ENCODE data around the gene METTL26. TPM values are rescaled to one million over a fixed set of nuclear protein-coding genes. Genes with fewer than 3 reads are reported as not detected.

METTL26 gene
- total RNA-seq, 3 donors from 2014 or later, result 108 to 136 (median 130) TPM

GRCh38 chr16:644556-644955 lies 8.5 kb upstream of the METTL26 start:
- intact Hi-C loops (cut with DNase I; ENCODE audit: low total_unique reads), result no loop called here
- H3K4me1 ChIP-seq, result peaks cover 4 to 30% of the 10 kb centered on the region in 2 donors

GRCh38 chr16:643050-643368 lies 6.9 kb upstream of the METTL26 start:
- Histone ChIP-seq H3K4me1 (peaks cover 1 to 25% of the 10 kb centered on the region in 2 donors), H3K4me3 (peak overlapping the region in 2 of 3 donors; percentile 79 to 94), H3K27me3 (no peaks in the 10 kb centered on the region), H3K36me3 (no peaks in the 10 kb centered on the region), H3K27ac (peak overlapping the region; percentile 75 to 88), H3K9me3 (no peaks in the 10 kb centered on the region)
- no peak for DNase-seq (ENCODE audit: low spot score in 2 of 2)
- no peak for TF ChIP-seq POLR2AphosphoS5 (IDR thresholded peaks at IDR 0.05)
- TF ChIP-seq CTCF (IDR thresholded peaks at IDR 0.05), result no peak
- TF ChIP-seq POLR2A (IDR thresholded peaks at IDR 0.05), result no peak
- intact Hi-C loops (cut with DNase I; ENCODE audit: low total_unique reads), result no loop called here

More at GRCh38 chr16:644556-644955, 8.5 kb upstream of the METTL26 start:
- H3K27ac ChIP-seq, result no peak overlapping the region
- no peaks in the 10 kb centered on the region for H3K9me3 ChIP-seq
- no peak overlapping the region for H3K4me3 ChIP-seq
- H3K27me3 ChIP-seq, result no peaks in the 10 kb centered on the region
- no peak for TF ChIP-seq CTCF (IDR thresholded peaks at IDR 0.05)
- no peak for TF ChIP-seq POLR2AphosphoS5 (IDR thresholded peaks at IDR 0.05)
- no peak for TF ChIP-seq POLR2A (IDR thresholded peaks at IDR 0.05)
- no peaks in the 10 kb centered on the region for H3K36me3 ChIP-seq
- no peak for DNase-seq (ENCODE audit: low spot score in 2 of 2)

- H3K27me3 ChIP-seq, result no peaks in the 10 kb centered on the region
- peaks cover 0 to 19% of the 10 kb centered on the region in 2 donors for H3K4me1 ChIP-seq
- peak overlapping the region; percentile 65 to 94 (median 79) for H3K4me3 ChIP-seq
- no peaks in the 10 kb centered on the region for H3K9me3 ChIP-seq
- no peak for TF ChIP-seq POLR2A (IDR thresholded peaks at IDR 0.05)
- no peak for TF ChIP-seq CTCF (IDR thresholded peaks at IDR 0.05)
- TF ChIP-seq POLR2AphosphoS5 (IDR thresholded peaks at IDR 0.05), result no peak
- H3K27ac ChIP-seq, result peak overlapping the region; percentile 75 to 88
- no peak for DNase-seq (ENCODE audit: low spot score in 2 of 2)
- intact Hi-C loops (cut with DNase I; ENCODE audit: low total_unique reads), result no loop called here
- no peaks in the 10 kb centered on the region for H3K36me3 ChIP-seq
These were observed 6.3 kb upstream of the METTL26 start for GRCh38 chr16:642189-643049.

- Histone ChIP-seq H3K4me1 (peaks cover 0 to 11% of the 10 kb centered on the region in 2 donors), H3K9me3 (no peaks in the 10 kb centered on the region), H3K4me3 (peak within 1 kb of the TSS; percentile 65 to 94 (median 79)), H3K27ac (peak within 1 kb of the TSS; percentile 75 to 88), H3K27me3 (no peaks in the 10 kb centered on the region), H3K36me3 (no peaks in the 10 kb centered on the region)
- intact Hi-C loops (cut with DNase I; ENCODE audit: low total_unique reads), result no loop called here
- peak; percentile 24 for TF ChIP-seq POLR2A (IDR thresholded peaks at IDR 0.05)
- no peak for TF ChIP-seq POLR2AphosphoS5 (IDR thresholded peaks at IDR 0.05)
- DNase-seq (ENCODE audit: low spot score in 2 of 2), result no peak
These were observed 5.5 kb upstream of the METTL26 start, which contains the start of gene MCRIP2 for GRCh38 chr16:641326-642188. TSS of gene MCRIP2 (plus strand) at chr16:641828. CDS start at chr16:641992, 164 bp downstream.

GRCh38 chr16:640614-641013 lies 4.5 kb upstream of the METTL26 start:
- H3K4me3 ChIP-seq, result no peak overlapping the region
- intact Hi-C loops (cut with DNase I; ENCODE audit: low total_unique reads), result no loop called here
- TF ChIP-seq CTCF (IDR thresholded peaks at IDR 0.05) (no peak), POLR2A (IDR thresholded peaks at IDR 0.05) (no peak), POLR2AphosphoS5 (IDR thresholded peaks at IDR 0.05) (no peak)
- no peak for DNase-seq (ENCODE audit: low spot score in 2 of 2)
- no peaks in the 10 kb centered on the region for H3K27me3 ChIP-seq
- peaks cover 0 to 7% of the 10 kb centered on the region in 2 donors for H3K4me1 ChIP-seq
- H3K36me3 ChIP-seq, result no peaks in the 10 kb centered on the region
- no peak overlapping the region for H3K27ac ChIP-seq
- H3K9me3 ChIP-seq, result no peaks in the 10 kb centered on the region

All from breast epithelium (tissue), 4 donors.